ENCODE measurements around the gene LYPD3.

DNA sequence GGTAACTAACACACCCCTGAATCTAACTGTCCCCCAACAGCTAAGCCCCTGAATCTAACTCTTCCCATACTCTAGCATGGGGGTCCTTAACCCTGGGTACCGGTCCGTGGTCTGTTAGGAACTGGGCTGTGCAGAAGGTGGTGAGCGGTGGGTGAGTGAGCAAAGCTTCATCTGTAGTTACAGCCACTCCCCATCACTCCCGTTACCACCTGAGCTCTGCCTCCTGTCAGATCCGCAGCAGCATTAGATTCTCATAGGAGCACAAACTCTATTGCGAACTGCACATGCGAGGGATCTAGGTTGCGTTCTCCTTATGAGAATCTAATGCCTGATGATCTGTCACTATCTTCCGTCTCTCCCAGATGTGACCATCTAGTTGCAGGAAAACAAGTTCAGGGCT lies 45.3 kb upstream of the LYPD3 start:
- no peak for TF ChIP-seq TCF12 (IDR thresholded peaks at IDR 0.05)
- TF ChIP-seq, protein P1, sequence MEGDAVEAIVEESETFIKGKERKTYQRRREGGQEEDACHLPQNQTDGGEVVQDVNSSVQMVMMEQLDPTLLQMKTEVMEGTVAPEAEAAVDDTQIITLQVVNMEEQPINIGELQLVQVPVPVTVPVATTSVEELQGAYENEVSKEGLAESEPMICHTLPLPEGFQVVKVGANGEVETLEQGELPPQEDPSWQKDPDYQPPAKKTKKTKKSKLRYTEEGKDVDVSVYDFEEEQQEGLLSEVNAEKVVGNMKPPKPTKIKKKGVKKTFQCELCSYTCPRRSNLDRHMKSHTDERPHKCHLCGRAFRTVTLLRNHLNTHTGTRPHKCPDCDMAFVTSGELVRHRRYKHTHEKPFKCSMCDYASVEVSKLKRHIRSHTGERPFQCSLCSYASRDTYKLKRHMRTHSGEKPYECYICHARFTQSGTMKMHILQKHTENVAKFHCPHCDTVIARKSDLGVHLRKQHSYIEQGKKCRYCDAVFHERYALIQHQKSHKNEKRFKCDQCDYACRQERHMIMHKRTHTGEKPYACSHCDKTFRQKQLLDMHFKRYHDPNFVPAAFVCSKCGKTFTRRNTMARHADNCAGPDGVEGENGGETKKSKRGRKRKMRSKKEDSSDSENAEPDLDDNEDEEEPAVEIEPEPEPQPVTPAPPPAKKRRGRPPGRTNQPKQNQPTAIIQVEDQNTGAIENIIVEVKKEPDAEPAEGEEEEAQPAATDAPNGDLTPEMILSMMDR (IDR thresholded peaks at IDR 0.05) = no peak
- no peak for TF ChIP-seq POLR2AphosphoS5 (IDR thresholded peaks at IDR 0.05; ENCODE audit: low read depth, low read length)
- TF ChIP-seq GABPA (IDR thresholded peaks at IDR 0.05; ENCODE audit: low read depth) = no peak
- TF ChIP-seq JUND (IDR thresholded peaks at IDR 0.05) = no peak
- TF ChIP-seq RAD21 (IDR thresholded peaks at IDR 0.05; ENCODE audit: low read length) = no peak
- no peak for TF ChIP-seq YY1 (IDR thresholded peaks at IDR 0.05; ENCODE audit: low read depth)
- TF ChIP-seq, protein P2, sequence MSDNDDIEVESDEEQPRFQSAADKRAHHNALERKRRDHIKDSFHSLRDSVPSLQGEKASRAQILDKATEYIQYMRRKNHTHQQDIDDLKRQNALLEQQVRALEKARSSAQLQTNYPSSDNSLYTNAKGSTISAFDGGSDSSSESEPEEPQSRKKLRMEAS (IDR thresholded peaks at IDR 0.05; ENCODE audit: low read depth) = no peak
- TF ChIP-seq FOSL2 (IDR thresholded peaks at IDR 0.05; ENCODE audit: borderline replicate concordance, low read depth) = no peak
- no peak for TF ChIP-seq EP300 (IDR thresholded peaks at IDR 0.05; ENCODE audit: borderline replicate concordance in 1 of 2, low read depth in 1 of 2, low read length in 1 of 2)
- no peak for TF ChIP-seq SMC3 (IDR thresholded peaks at IDR 0.05; ENCODE audit: low read depth, low read length)
- no peak for TF ChIP-seq MXI1 (IDR thresholded peaks at IDR 0.05; ENCODE audit: low read depth, low read length)
- TF ChIP-seq, protein P3, sequence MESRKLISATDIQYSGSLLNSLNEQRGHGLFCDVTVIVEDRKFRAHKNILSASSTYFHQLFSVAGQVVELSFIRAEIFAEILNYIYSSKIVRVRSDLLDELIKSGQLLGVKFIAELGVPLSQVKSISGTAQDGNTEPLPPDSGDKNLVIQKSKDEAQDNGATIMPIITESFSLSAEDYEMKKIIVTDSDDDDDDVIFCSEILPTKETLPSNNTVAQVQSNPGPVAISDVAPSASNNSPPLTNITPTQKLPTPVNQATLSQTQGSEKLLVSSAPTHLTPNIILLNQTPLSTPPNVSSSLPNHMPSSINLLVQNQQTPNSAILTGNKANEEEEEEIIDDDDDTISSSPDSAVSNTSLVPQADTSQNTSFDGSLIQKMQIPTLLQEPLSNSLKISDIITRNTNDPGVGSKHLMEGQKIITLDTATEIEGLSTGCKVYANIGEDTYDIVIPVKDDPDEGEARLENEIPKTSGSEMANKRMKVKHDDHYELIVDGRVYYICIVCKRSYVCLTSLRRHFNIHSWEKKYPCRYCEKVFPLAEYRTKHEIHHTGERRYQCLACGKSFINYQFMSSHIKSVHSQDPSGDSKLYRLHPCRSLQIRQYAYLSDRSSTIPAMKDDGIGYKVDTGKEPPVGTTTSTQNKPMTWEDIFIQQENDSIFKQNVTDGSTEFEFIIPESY (IDR thresholded peaks at IDR 0.05; ENCODE audit: borderline replicate concordance, low read depth) = no peak
- TF ChIP-seq, protein P4, sequence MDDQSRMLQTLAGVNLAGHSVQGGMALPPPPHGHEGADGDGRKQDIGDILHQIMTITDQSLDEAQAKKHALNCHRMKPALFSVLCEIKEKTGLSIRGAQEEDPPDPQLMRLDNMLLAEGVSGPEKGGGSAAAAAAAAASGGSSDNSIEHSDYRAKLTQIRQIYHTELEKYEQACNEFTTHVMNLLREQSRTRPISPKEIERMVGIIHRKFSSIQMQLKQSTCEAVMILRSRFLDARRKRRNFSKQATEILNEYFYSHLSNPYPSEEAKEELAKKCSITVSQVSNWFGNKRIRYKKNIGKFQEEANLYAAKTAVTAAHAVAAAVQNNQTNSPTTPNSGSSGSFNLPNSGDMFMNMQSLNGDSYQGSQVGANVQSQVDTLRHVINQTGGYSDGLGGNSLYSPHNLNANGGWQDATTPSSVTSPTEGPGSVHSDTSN (IDR thresholded peaks at IDR 0.05) = no peak

Data from SK-N-SH (cell line).